Ovary (tissue), 3 donors: ENCODE results near the gene MOBP.

ENCODE experiments used
- EP300 ChIP-seq: sonication (generic); formaldehyde crosslinking; IDR thresholded peaks from one replicate; pipeline ENCODE4 v1.6.1; 2017; ENCODE audit warnings: antibody characterized with exemption
- POLR2A ChIP-seq: fragments of 450-650 bp; IDR thresholded peaks from one replicate; pipeline ENCODE4 v1.6.1; 2017; ENCODE audit warnings: antibody characterized with exemption, mild to moderate bottlenecking, moderate library complexity
- TF ChIP-seq, protein P1 (sequence below), 3 donors: fragments of 450-650 bp in 2 of 3; fragments of 200-600 bp in 1 of 3; IDR thresholded peaks; one replicate each; pipeline versions ENCODE4 v1.5.1 to v1.8.0; 2016 to 2022; ENCODE audit warnings: antibody characterized with exemption in 3 of 3, mild to moderate bottlenecking in 1 of 3
- donor health status: DM: no; HTN: no; CAD: no.

DNA sequence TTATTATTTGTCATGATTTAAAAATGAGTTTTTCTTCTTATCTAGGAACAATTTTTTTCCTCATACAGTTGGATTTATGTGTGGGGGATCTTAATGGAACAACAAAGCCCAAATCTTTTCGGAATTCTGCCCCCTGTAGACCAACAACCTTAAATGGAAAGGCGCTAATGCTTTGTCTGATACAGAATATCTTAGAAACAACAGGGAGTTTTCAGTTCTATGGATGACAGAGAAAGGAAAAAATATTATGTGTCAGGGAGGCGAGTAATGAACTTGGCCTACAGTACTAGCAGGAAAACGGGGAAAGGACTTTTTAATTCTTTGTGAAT is 592 bp downstream of the MOBP start:
- TF ChIP-seq POLR2A, result no peak
- TF ChIP-seq, protein P1, sequence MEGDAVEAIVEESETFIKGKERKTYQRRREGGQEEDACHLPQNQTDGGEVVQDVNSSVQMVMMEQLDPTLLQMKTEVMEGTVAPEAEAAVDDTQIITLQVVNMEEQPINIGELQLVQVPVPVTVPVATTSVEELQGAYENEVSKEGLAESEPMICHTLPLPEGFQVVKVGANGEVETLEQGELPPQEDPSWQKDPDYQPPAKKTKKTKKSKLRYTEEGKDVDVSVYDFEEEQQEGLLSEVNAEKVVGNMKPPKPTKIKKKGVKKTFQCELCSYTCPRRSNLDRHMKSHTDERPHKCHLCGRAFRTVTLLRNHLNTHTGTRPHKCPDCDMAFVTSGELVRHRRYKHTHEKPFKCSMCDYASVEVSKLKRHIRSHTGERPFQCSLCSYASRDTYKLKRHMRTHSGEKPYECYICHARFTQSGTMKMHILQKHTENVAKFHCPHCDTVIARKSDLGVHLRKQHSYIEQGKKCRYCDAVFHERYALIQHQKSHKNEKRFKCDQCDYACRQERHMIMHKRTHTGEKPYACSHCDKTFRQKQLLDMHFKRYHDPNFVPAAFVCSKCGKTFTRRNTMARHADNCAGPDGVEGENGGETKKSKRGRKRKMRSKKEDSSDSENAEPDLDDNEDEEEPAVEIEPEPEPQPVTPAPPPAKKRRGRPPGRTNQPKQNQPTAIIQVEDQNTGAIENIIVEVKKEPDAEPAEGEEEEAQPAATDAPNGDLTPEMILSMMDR (IDR thresholded peaks at IDR 0.05), result no peak
- no peak for TF ChIP-seq EP300
